ENCODE results near the gene ZMIZ2. TPM values are rescaled to one million over a fixed set of nuclear protein-coding genes. Genes with fewer than 3 reads are reported as not detected.
"Not testable (repeated sequence)": the region's sequence is repeated elsewhere in the genome, so short reads cannot be mapped to it uniquely, and the experiment has no call there.

Gene ZMIZ2
- 291 TPM for total RNA-seq (ENCODE audit: unreplicated experiment)
- long read RNA-seq, partial matches to known transcripts = 2 of 11 reads
- long read RNA-seq, other reads (novel, unspliced or antisense) = 8 of 11 reads

GRCh38 chr7:44748045-44748947 lies at the start of gene ZMIZ2:
TSS of gene ZMIZ2 (plus strand) at chr7:44748847. CDS start at chr7:44756250, 7,403 bp downstream.
- Mint-ChIP-seq H3K4me1 (ENCODE audit: low read depth, unreplicated experiment) (peaks cover 28% of the 10 kb centered on the region), H3K4me3 (ENCODE audit: unreplicated experiment) (peak within 1 kb of the TSS; percentile 93), H3K9me3 (ENCODE audit: unreplicated experiment) (peaks cover 13% of the 10 kb centered on the region), H3K27ac (ENCODE audit: unreplicated experiment) (peak within 1 kb of the TSS; percentile 89), H3K36me3 (ENCODE audit: unreplicated experiment) (peaks cover 6% of the 10 kb centered on the region), H3K27me3 (ENCODE audit: unreplicated experiment) (peaks cover 7% of the 10 kb centered on the region)
- no peak for TF ChIP-seq CTCF (IDR thresholded peaks at IDR 0.05; ENCODE audit: partially characterized antibody, unreplicated experiment)
- peak; percentile 96 for DNase-seq

DNA sequence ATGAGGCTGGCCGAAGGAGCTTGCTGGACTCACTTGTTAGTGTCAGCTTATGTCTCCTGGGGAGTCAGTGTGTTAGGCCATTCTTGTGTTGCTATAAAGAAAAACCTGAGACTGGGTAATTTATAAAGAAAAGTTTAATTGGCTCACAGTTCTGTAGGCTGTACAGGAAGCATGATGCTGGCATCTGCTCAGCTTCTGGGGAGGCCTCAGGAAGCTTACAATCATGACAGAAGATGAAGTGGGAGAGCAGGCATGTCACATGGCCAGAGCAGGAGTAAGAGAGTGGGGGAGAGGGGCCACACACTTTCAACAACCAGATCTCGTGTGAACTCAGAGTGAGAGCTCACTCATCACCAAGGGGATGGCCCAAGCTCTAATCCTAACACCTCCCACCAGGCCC lies 49.0 kb upstream of the ZMIZ2 start:
- not testable (repeated sequence) for H3K27ac Mint-ChIP-seq (ENCODE audit: unreplicated experiment); DNase-seq; H3K4me1 Mint-ChIP-seq (ENCODE audit: low read depth, unreplicated experiment); H3K27me3 Mint-ChIP-seq (ENCODE audit: unreplicated experiment); H3K36me3 Mint-ChIP-seq (ENCODE audit: unreplicated experiment); H3K9me3 Mint-ChIP-seq (ENCODE audit: unreplicated experiment); H3K4me3 Mint-ChIP-seq (ENCODE audit: unreplicated experiment)

DNA sequence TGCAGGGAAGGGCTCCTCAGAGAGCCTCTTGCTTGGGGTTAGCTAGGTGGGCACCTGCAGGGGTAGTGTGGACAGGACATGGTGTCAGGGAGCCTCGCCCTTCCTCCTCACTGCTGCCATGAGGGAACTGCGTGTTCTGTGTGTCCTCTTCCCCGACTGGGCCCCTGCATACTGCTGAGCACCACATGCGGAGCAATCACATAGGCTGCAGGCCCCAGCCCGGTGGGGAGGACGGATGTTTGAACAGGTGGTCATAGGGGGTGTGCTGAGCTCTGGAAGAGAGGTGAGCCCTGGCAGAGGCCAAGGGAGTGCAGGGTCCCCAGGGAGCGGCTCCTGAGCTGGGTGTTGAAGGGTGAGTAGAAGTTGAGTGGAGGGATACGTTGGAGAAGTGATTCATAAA lies 48.3 kb upstream of the ZMIZ2 start:
- no peak overlapping the region for H3K4me3 Mint-ChIP-seq (ENCODE audit: unreplicated experiment)

GRCh38 chr7:44703391-44703790 lies 45.3 kb upstream of the ZMIZ2 start:
- DNase-seq; H3K4me3 Mint-ChIP-seq (ENCODE audit: unreplicated experiment); H3K4me1 Mint-ChIP-seq (ENCODE audit: low read depth, unreplicated experiment); H3K27ac Mint-ChIP-seq (ENCODE audit: unreplicated experiment); H3K9me3 Mint-ChIP-seq (ENCODE audit: unreplicated experiment); H3K36me3 Mint-ChIP-seq (ENCODE audit: unreplicated experiment); H3K27me3 Mint-ChIP-seq (ENCODE audit: unreplicated experiment): not testable (repeated sequence)

More for the DNA sequence above, 48.3 kb upstream of the ZMIZ2 start:
- no peak for TF ChIP-seq CTCF (IDR thresholded peaks at IDR 0.05; ENCODE audit: partially characterized antibody, unreplicated experiment)
- peaks cover 2% of the 10 kb centered on the region for H3K9me3 Mint-ChIP-seq (ENCODE audit: unreplicated experiment)
- no peaks in the 10 kb centered on the region for H3K4me1 Mint-ChIP-seq (ENCODE audit: low read depth, unreplicated experiment)
- no peak overlapping the region for H3K27ac Mint-ChIP-seq (ENCODE audit: unreplicated experiment)
- no peak for DNase-seq
- H3K27me3 Mint-ChIP-seq (ENCODE audit: unreplicated experiment) = no peaks in the 10 kb centered on the region
- H3K36me3 Mint-ChIP-seq (ENCODE audit: unreplicated experiment) = peaks cover 5% of the 10 kb centered on the region

- H3K4me1 Mint-ChIP-seq (ENCODE audit: low read depth, unreplicated experiment) = no peaks in the 10 kb centered on the region
- H3K9me3 Mint-ChIP-seq (ENCODE audit: unreplicated experiment) = peaks cover 3% of the 10 kb centered on the region
- no peaks in the 10 kb centered on the region for H3K27me3 Mint-ChIP-seq (ENCODE audit: unreplicated experiment)
- TF ChIP-seq CTCF (IDR thresholded peaks at IDR 0.05; ENCODE audit: partially characterized antibody, unreplicated experiment) = no peak
- peaks cover 5% of the 10 kb centered on the region for H3K36me3 Mint-ChIP-seq (ENCODE audit: unreplicated experiment)
- DNase-seq = no peak
- no peak overlapping the region for H3K4me3 Mint-ChIP-seq (ENCODE audit: unreplicated experiment)
- no peak overlapping the region for H3K27ac Mint-ChIP-seq (ENCODE audit: unreplicated experiment)
These were observed 44.7 kb upstream of the ZMIZ2 start for GRCh38 chr7:44703921-44704320.

- H3K36me3 Mint-ChIP-seq (ENCODE audit: unreplicated experiment) = no peaks in the 10 kb centered on the region
- peaks cover 6% of the 10 kb centered on the region for H3K9me3 Mint-ChIP-seq (ENCODE audit: unreplicated experiment)
- H3K27ac Mint-ChIP-seq (ENCODE audit: unreplicated experiment) = no peak overlapping the region
- TF ChIP-seq CTCF (IDR thresholded peaks at IDR 0.05; ENCODE audit: partially characterized antibody, unreplicated experiment) = no peak
- H3K4me3 Mint-ChIP-seq (ENCODE audit: unreplicated experiment) = no peak overlapping the region
- H3K27me3 Mint-ChIP-seq (ENCODE audit: unreplicated experiment) = peaks cover 4% of the 10 kb centered on the region
- H3K4me1 Mint-ChIP-seq (ENCODE audit: low read depth, unreplicated experiment) = peaks cover 1% of the 10 kb centered on the region
- no peak for DNase-seq
These were observed 43.2 kb upstream of the ZMIZ2 start for GRCh38 chr7:44705434-44705833.

Measured in glutamatergic neuron (in vitro differentiated cells).